Smooth muscle cell (in vitro differentiated cells): ENCODE data around the gene MERTK. TPM values are rescaled to one million over a fixed set of nuclear protein-coding genes. Genes with fewer than 3 reads are reported as not detected.
"Not testable (repeated sequence)": the region's sequence is repeated elsewhere in the genome, so short reads cannot be mapped to it uniquely, and the experiment has no call there.

Experiments used
- DNase-seq: peaks from one replicate; lab custom pipeline; 2025; ENCODE audit not compliant: unreplicated experiment; lab: John Stamatoyannopoulos, UW
- H2AFZ ChIP-seq: fragments of 200-600 bp; sonication (generic); 2 replicates; pipeline ENCODE4 v1.6.0; 2016; ENCODE audit warnings: antibody characterized with exemption, low read depth, mild to moderate bottlenecking
- H3F3A ChIP-seq: fragments of 200-600 bp; sonication (generic); 2 replicates; pipeline ENCODE4 v1.6.0; 2017; ENCODE audit warnings: antibody characterized with exemption, low read depth
- H3K27ac ChIP-seq: fragments of 200-600 bp; sonication (generic); 2 replicates; pipeline ENCODE4 v1.5.1; 2016; ENCODE audit warnings: low read depth, mild to moderate bottlenecking
- H3K27me3 ChIP-seq: fragments of 200-600 bp; sonication (generic); 2 replicates; pipeline ENCODE4 v1.6.1; 2016; ENCODE audit warnings: low read depth, mild to moderate bottlenecking
- H3K36me3 ChIP-seq: fragments of 200-600 bp; sonication (generic); 2 replicates; pipeline ENCODE4 v1.5.1; 2016; ENCODE audit warnings: low read depth
- H3K4me1 ChIP-seq: fragments of 200-600 bp; sonication (generic); 2 replicates; pipeline ENCODE4 v1.5.1; 2016; ENCODE audit warnings: low read depth
- H3K4me2 ChIP-seq: fragments of 200-600 bp; sonication (generic); 2 replicates; pipeline ENCODE4 v1.6.0; 2016; ENCODE audit warnings: mild to moderate bottlenecking
- H3K4me3 ChIP-seq: fragments of 200-600 bp; sonication (generic); 2 replicates; pipeline ENCODE4 v1.5.1; 2016; ENCODE audit warnings: mild to moderate bottlenecking
- H3K79me2 ChIP-seq: fragments of 200-600 bp; sonication (generic); 2 replicates; pipeline ENCODE4 v1.6.0; 2016; ENCODE audit warnings: low read depth, mild to moderate bottlenecking
- H3K9ac ChIP-seq: fragments of 200-600 bp; sonication (generic); 2 replicates; pipeline ENCODE4 v1.6.0; 2016; ENCODE audit warnings: low read depth
- H3K9me3 ChIP-seq: fragments of 200-600 bp; sonication (generic); replicated peaks from 2 replicates; pipeline ENCODE4 v1.5.1; 2016; ENCODE audit warnings: low read depth
- H4K20me1 ChIP-seq: fragments of 200-600 bp; sonication (generic); 2 replicates; pipeline ENCODE4 v1.6.0; 2016; ENCODE audit warnings: low read depth
- WGBS: methylation state at CpG from one replicate; pipeline ENCODE4 v1.1.7; 2016; ENCODE audit warnings: low lambda C conversion rate; 5-methylcytosine and 5-hydroxymethylcytosine counted together
- polyA plus RNA-seq: library from polyadenylated mRNA; unstranded; fragments of >200 nt; fragmentation: Nextera tagmentation; extraction: Ambion mirVana; gene quantifications from 2 replicates; pipeline ENCODE4 v1.2.1, GENCODE V29; 2016
- total RNA-seq: library from RNA; depleted of rRNA; stranded (reverse); fragments of >200 nt; gene quantifications from 2 replicates; pipeline ENCODE4 v1.2.3, GENCODE V29; 2014
- TF ChIP-seq, protein P1 (sequence below): fragments of 200-600 bp; sonication (generic); IDR thresholded peaks from 2 replicates; pipeline ENCODE4 v1.5.1; 2017; ENCODE audit warnings: borderline replicate concordance, mild to moderate bottlenecking, antibody characterized with exemption; ENCODE audit not compliant: insufficient read depth, poor library complexity, severe bottlenecking

MERTK gene
- total and polyA plus RNA-seq, 2 experiments from 2014 or later, result 5.1 to 9.4 TPM

DNA sequence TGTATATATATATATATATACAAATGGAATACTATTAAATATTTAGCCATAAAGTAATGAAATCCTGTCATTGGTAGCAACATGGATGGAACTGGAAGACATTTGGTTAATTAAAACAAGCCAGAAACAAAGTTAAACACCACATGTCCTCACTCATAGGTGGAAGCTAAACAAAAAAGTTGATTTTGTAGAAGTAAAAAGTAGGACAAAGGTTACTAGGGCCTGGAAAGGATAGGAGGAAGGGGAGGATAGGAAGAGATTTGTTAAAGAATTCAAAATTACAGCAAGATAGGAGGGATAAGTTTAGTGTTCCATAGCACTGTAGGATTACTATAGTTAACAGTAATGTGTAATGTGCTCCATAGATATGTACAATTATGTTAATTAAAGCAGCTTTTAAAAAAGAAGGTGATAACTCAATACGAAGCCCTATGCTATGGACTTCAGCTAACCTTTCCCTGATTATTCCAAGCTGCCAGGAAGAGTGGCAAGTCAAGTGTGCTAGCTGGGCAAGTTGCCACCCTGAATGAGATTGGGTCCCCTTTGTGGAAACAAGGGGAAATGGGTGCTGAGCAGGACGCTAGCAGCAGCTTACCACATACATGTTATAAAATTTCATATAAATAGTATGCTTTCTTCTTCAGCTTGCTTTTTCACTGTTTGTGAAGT, 12.3 kb downstream of the MERTK start:
- no peaks in the 10 kb centered on the region for H3F3A ChIP-seq
- H3K4me1 ChIP-seq, result peaks cover 33% of the 10 kb centered on the region
- no peak for DNase-seq
- H3K79me2 ChIP-seq, result peaks cover 63% of the 10 kb centered on the region
- H3K9ac ChIP-seq, result no peak overlapping the region
- H3K9me3 ChIP-seq, result no peaks in the 10 kb centered on the region
- peak overlapping the region; percentile 11 for H3K27ac ChIP-seq
- no peak overlapping the region for H3K4me3 ChIP-seq
- H2AFZ ChIP-seq, result no peak overlapping the region
- 84% methylated on average over 2 of the region's 2 CpGs for WGBS
- H4K20me1 ChIP-seq, result no peaks in the 10 kb centered on the region
- H3K36me3 ChIP-seq, result no peaks in the 10 kb centered on the region
- H3K4me2 ChIP-seq, result no peak overlapping the region
- H3K27me3 ChIP-seq, result no peaks in the 10 kb centered on the region
- TF ChIP-seq, protein P1, sequence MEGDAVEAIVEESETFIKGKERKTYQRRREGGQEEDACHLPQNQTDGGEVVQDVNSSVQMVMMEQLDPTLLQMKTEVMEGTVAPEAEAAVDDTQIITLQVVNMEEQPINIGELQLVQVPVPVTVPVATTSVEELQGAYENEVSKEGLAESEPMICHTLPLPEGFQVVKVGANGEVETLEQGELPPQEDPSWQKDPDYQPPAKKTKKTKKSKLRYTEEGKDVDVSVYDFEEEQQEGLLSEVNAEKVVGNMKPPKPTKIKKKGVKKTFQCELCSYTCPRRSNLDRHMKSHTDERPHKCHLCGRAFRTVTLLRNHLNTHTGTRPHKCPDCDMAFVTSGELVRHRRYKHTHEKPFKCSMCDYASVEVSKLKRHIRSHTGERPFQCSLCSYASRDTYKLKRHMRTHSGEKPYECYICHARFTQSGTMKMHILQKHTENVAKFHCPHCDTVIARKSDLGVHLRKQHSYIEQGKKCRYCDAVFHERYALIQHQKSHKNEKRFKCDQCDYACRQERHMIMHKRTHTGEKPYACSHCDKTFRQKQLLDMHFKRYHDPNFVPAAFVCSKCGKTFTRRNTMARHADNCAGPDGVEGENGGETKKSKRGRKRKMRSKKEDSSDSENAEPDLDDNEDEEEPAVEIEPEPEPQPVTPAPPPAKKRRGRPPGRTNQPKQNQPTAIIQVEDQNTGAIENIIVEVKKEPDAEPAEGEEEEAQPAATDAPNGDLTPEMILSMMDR, result no peak

DNA sequence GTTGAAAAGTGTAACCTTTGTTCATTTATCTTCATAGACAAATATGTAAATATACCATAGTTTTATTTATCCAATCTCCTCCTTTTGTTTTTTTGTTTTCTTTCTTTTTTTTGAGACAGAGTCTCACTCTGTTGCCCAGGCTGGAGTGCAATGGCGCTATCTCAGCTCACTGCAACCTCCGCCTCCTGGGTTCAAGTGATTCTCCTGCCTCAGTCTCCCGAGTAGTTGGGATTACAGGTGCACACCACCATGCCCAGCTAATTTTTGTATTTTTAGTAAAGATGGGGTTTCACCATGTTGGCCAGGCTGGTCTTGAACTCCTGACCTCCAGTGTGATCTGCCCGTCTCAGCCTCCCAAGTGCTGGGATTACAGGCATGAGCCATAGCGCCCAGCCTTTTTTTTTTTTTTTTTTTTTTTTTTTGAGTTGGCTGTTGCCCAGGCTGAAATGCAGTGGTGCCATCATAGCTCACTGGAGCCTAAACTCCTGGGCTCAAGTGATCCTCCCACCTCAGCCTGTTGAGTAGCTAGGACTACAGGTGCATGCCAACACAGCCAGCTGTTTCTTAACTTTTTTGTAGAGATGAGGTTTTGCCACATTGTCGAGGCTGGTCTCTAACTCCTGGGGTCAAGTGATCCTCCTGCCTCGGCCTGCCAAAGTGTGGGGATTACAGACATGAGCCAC, 13.0 kb downstream of the MERTK start:
- not testable (repeated sequence) for H3K4me3 ChIP-seq, H3F3A ChIP-seq, H3K4me2 ChIP-seq, H3K36me3 ChIP-seq, DNase-seq, H3K9ac ChIP-seq, H3K27me3 ChIP-seq, H4K20me1 ChIP-seq, H2AFZ ChIP-seq, H3K27ac ChIP-seq, H3K9me3 ChIP-seq
- H3K79me2 ChIP-seq, result peaks cover 68% of the 10 kb centered on the region
- H3K4me1 ChIP-seq, result peaks cover 26% of the 10 kb centered on the region
- WGBS, result 95% methylated on average over 7 of the region's 7 CpGs

GRCh38 chr2:111912547-111912946, 14.1 kb downstream of the MERTK start:
- no peak overlapping the region for H3K9ac ChIP-seq
- H2AFZ ChIP-seq, result no peak overlapping the region
- no peak overlapping the region for H3K4me3 ChIP-seq
- H3K4me2 ChIP-seq, result no peak overlapping the region
- no peaks in the 10 kb centered on the region for H3K27me3 ChIP-seq
- TF ChIP-seq, protein P1, result no peak
- peaks cover 70% of the 10 kb centered on the region for H3K79me2 ChIP-seq
- no peaks in the 10 kb centered on the region for H4K20me1 ChIP-seq
- H3K27ac ChIP-seq, result no peak overlapping the region
- no peaks in the 10 kb centered on the region for H3K9me3 ChIP-seq
- H3F3A ChIP-seq, result no peaks in the 10 kb centered on the region
- H3K4me1 ChIP-seq, result peaks cover 22% of the 10 kb centered on the region
- no peaks in the 10 kb centered on the region for H3K36me3 ChIP-seq
- whole genome bisulfite sequencing, result 85% methylated on average over 2 of the region's 2 CpGs
- DNase-seq, result no peak

- Histone ChIP-seq H3K79me2 (peaks cover 64% of the 10 kb centered on the region), H3F3A (peaks cover 12% of the 10 kb centered on the region), H3K27ac (no peak overlapping the region), H3K9me3 (no peaks in the 10 kb centered on the region), H3K36me3 (no peaks in the 10 kb centered on the region), H3K9ac (no peak overlapping the region), H4K20me1 (no peaks in the 10 kb centered on the region), H3K4me3 (no peak overlapping the region), H3K27me3 (no peaks in the 10 kb centered on the region), H3K4me2 (no peak overlapping the region), H2AFZ (no peak overlapping the region), H3K4me1 (no peaks in the 10 kb centered on the region)
- no peak for DNase-seq
- TF ChIP-seq, protein P1, result no peak
- WGBS, result 77% methylated on average over 3 of the region's 3 CpGs
These were observed 18.7 kb downstream of the MERTK start for GRCh38 chr2:111917106-111917505.
